Stomach (tissue), 4 donors: ENCODE results near the gene NPAP1.

Experiments used
- CTCF ChIP-seq, 7 experiments: fragments of 450-650 bp in 4 of 7; fragments of 200-600 bp in 3 of 7; sonication (generic) in 3 of 7; IDR thresholded peaks; one replicate each; pipeline ENCODE4 v1.5.1; 2016 to 2019; ENCODE audit warnings: antibody characterized with exemption in 7 of 7, control low read depth in 2 of 7, mild to moderate bottlenecking in 1 of 7
- POLR2A ChIP-seq, 4 donors: fragments of 450-650 bp; IDR thresholded peaks; one replicate each; pipeline ENCODE4 v1.6.1; 2016; ENCODE audit warnings: antibody characterized with exemption in 4 of 4, control low read depth in 2 of 4, mild to moderate bottlenecking in 1 of 4, moderate library complexity in 1 of 4
- POLR2AphosphoS5 ChIP-seq, 3 donors: sonication (generic); formaldehyde crosslinking; IDR thresholded peaks; one replicate each; pipeline ENCODE4 v1.6.1; 2016; ENCODE audit warnings: antibody characterized with exemption in 3 of 3

- TF ChIP-seq CTCF (IDR thresholded peaks at IDR 0.05) (no peak), POLR2AphosphoS5 (IDR thresholded peaks at IDR 0.05) (no peak), POLR2A (IDR thresholded peaks at IDR 0.05) (no peak)
Measured at GRCh38 chr15:24683736-24684135, 8.2 kb downstream of the NPAP1 start.
